ENCODE data around the gene LGALS9C.
A peak's percentile ranks its signal among the peaks of the same experiment; 100 is the strongest.
"Not testable (repeated sequence)": the region's sequence is repeated elsewhere in the genome, so short reads cannot be mapped to it uniquely, and the experiment has no call there.

The LGALS9C gene

DNA sequence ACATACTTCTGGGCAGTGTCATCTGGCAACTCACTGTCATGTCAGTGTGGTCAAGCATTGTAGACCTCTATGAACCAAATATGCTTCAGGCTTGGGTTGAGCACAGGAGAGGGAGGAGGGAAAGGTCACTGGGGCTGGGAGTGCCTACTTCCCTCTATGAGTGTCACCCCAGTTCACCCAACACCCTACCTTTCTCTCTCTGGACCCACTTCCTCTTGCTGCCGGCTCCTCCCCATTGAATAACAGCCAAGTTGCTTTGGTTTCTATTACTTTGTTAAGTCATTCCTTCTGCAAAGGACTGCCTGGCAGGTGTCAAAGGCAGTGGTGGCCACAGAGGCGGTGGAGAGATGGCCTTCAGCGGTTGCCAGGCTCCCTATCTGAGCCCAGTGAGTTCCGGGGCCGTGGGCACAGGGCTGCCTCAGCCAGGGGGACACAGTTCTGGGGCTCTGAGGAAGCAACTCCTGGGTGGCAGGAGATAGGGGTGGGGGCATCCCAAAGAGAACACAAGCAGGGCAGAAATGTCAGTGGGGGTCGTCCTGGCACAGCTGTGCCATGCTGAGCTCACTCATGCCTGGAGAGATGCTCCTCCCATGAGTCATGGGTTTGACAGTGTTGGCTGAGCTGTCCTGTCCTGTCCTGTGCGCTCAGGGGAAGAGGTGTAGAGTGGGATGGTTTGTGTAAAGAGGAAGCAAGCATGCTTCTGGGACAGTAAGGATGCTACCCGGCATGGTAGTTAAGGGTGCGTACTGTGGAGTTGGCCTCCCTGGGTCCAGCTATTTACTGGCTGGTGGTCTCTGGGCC is at the start of gene LGALS9C:
Gene LGALS9C (plus strand): TSS at position 282 of the 801 bp plus-strand sequence. CDS start 66 bp downstream, at position 348.
- not testable (repeated sequence) for DNase-seq

DNA sequence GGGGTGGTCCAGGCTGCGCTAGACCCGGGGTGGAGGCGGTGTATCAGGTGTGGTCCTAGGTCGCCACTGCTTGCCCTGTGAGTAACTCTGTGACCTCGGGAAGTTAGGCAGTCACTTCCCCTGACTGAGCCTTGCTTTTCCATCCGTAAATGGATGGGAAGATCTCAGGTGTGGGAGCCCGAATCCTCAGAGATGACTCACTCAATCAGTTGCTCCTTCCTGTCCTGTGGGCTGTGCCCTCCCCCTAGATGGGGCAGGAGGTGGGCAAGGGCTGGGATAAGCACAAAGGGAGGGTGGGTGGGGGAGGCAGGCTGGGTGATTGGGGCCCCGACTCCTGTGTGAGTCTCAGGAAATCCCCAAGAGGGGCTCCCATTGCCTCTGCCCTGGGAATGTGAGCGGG is 44.4 kb upstream of the LGALS9C start:
- DNase-seq: not testable (repeated sequence)

DNA sequence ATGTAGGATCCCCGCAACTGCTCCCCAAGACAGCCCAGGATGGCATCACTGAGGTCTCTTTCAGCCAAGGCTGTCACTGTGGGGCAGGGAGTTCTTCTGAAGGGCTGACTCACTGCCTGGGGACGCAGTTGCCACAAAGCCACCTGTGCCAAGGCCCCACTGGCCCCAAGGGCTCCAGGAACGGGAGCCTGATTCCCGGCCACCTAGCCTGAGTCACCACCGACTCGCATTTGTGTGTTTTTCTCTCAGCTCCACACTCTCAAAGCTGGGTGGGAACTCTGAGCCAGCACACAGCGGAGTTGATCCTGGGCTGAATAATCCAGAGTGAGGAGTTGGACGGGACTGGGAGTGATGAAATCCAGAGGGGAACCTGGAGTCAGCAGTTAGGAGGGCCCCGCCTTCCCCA is 37.1 kb upstream of the LGALS9C start:
- not testable (repeated sequence) for DNase-seq

DNA sequence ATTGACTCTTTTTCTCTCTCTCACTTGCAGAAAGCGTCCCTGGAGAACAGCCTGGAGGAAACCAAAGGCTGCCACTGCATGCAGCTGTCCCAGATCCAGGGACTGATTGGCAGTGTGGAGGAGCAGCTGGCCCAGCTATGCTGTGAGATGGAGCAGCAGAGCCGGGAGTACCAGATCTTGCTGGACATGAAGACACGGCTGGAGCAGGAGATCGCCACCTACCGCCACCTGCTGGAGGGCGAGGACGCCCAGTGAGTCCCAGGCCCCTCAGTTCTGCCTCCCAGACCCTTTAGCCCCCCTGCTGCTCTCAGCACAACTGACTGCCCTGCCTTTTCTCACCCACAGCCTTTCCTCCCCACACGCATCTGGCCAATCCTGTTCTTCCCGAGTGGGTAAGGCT is 34.5 kb upstream of the LGALS9C start:
- DNase-seq: peak; percentile 11

DNA sequence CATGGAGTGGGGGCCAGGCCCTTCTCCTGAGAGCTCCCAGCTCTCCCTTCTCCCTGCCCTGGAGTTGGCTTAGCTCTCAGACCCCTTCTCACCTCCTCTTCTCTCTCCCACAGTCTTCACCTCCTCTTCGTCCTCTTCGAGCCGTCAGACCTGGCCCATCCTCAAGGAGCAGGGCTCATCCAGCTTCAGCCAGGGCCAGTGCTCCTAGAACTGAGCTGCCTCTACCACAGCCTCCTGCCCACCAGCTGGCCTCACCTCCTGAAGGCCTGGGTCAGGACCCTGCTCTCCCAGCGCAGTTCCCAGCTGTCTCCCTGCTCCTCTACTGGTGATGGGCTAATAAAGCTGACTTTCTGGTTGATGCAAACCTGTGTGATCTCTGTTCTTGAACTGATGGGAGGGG is 34.1 kb upstream of the LGALS9C start:
- not testable (repeated sequence) for DNase-seq

DNA sequence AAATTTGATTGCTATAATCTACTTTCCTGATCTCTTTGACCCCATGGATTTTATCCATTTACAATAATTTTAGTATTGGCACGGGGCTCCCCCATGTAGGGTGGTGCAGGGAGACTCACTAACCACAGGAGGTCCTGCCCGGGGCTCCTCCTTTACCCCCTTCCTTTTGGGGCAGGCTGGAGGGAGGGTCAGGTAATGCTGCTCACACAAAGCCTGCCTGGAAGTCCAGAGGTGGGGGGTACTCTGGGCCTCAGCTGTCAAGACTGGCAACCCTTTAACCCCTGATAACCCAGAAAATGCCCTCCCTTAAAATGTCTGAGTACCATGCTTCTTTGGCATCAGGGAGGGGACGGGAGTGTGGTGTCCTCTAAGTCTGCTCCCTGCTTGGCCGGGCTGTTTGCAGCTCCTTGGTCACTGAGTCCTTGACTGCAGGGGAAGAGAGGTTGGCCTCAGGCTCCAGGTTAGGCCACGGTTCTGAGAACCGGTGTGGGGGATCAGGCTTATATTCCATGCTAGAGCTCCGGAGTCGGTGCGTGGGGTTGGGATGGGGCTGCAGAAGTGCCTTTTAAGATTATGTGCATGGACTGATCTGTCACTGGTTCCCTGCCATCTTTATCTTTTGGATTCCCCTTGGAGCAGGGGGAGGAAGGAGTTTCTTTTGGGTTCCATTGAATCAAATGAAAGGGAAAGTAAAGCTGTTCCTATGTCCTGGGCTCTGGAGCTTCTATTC is 28.9 kb upstream of the LGALS9C start:
- DNase-seq: not testable (repeated sequence)

DNA sequence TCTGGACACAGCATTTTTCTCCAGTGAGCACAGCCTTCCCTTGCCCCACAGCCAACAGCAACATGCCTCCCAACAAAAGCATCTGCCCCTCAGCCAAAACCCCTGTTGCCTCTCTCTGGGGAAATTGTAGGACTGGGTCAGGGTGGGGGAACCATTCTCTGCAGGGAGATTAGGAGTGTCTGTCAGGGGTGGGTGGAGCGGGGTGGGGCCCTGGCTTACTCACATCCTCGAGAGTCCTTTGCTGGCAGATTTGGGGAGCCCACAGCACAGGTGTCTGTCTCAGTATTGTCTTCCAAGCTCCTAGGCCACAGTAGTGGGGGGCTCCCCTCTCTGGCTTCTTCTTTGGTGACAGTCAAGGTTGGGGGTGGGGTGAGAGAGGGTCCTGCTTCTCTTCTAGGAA is 28.3 kb upstream of the LGALS9C start:
- DNase-seq: not testable (repeated sequence)

DNA sequence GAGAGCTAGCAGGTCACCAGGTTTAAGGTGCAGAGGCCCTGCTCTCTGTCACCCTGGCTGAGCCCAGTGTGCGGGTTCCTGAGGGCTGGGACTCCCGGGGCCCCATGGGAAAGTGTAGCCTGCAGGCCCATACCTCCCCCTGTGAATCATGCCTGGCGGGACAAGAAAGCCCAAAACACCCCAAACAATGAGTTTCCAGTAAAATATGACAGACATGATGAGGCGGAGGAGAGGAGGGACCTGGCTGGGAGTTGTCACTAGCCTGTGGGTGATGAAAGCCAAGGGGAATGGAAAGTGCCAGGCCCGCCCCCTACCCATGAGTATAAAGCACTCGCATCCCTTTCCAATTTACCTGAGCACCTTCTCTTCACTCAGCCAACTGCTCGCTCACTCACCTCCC is 26.8 kb upstream of the LGALS9C start:
- DNase-seq: not testable (repeated sequence)

DNA sequence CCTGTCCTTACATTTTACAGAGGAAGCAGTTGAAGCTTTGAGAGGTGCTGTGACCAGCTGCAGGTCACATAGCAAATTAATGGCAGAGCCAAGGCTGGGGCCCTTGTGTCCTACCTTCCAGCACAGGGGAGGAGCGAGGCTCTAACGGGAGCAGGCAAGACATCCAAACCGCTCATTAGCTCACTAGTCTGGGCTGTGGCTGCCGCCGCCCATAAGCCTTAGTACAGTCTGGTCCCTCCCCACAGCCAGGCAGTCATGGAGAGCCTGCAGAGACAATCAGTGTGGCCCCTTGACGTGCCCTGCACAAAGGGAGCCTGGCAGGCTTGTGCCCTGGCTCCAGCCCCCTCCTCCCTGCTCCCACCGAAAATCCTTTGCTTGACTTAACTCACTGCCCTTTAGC is 25.6 kb upstream of the LGALS9C start:
- not testable (repeated sequence) for DNase-seq

DNA sequence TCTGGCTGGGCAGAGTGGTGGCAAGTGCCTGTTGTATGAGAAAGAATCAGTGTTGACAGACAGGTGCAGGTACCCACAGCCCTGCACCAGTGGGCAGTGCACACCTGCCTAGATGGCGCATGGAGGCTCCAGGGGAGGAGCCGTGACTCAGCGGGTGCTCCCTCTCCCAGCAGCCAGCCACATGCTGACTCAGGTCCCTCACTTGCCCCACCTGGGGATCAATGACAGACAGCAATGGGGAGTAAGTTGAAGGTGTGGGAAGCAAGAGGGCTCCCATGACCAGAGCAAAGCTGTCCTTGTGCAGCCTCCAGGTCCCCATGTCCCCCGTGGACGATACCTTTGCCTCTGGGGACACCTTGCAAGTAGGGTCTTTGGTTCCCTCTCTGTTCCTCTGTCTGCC is 24.6 kb upstream of the LGALS9C start:
- DNase-seq: not testable (repeated sequence)

DNA sequence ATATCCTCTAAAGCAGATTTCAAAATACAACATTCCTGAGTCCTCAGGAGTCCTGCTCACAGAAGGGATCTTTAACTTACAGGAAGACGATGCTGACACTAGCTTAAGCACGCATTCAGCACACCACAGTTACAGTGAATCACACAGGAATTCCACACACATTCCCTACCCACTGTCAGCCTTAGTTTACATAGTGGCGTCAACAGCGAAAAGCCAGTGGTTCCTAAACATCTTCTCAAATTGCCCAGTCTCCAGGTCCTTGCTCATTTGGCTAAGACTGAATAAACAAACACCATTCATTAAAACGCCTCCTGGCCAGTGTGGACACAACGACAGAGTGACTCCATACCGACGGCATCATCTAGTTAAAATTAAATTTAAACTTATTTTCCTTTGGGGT is 17.6 kb upstream of the LGALS9C start:
- DNase-seq: not testable (repeated sequence)

DNA sequence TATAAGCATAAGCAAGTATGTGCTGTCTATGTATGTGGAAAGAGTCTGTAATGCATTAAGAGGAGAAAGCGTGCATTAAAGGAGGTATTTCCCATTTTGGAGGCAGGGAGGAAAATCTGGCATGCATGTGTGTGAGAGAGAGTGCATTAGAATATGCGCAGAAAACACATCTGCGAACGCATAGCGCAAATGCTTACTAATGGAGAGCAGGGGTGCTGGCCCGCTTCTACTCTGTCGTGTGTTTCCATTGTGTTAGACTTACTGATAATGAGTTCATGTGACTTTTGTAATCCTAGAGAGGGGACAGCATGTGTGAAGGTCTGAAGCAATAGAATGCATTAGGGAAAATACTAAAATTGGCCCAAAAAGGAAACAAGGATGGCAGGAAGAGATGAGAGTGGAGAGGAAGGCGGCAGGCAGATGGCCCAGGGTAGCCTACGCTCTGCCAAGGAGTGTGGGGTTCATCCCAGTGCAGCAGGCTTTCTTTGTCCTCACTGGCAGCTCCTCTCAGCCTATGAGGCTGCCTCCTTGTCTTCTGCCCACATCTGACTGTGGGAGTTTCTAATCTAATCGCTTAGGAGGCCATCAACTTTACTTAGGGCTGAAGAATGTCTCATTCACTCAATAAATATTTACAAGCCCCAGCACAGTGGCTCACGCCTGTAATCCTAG is 12.6 kb upstream of the LGALS9C start:
- not testable (repeated sequence) for DNase-seq

DNA sequence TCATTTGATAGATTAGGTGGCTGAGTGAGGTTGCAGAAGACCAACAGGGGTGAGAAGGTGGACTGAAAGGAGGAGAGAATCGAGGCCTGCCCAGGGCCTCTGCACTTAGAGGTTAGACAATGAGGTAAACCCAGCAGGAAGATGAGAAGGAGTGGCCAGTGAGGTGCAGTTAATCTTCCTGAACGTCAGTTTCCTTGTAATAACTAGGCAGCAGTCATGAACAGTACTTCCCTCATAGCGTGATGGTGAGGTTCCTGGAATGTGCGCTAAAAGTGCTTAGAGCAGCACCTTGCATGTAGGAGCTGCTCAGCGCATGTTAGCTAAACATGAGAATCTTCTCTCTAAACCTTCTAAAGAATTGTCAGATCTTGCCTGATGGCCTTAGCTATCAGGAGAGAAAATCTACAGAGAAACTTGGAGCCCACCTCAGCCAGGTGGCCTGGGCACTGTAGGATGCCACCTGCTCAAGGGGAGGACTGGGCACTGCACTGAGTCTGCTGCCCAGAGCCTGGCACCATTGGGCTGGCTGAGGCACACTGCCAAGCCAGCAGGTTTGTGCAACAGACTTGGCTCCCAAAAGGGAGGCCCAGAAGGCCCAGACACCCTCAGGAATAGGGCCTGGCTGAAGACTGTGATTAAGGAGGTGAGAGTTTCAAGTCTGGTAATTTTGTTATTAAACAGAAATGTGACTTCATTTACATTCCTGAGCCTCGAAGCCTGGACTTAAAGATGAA is 10.2 kb upstream of the LGALS9C start:
- not testable (repeated sequence) for DNase-seq

DNA sequence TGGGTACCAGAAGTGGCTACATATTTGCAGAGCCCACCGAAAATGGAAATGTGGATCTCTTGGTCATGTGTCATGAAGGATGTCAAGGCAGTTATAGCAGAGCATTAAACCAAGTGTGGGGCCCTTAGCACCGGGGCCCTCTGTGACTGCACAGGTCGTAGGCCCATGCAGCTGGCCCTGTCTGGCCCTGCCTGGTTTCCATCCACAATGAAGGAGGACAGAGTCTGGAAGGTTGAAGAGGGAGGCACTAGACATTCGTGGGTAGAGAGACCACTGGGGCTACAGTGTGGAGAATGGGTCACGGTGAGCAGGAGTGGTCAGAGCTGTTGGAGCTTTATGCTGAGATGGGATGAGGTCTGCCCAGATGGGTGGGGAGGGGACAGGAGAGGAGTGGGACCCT is 9.6 kb upstream of the LGALS9C start:
- DNase-seq: not testable (repeated sequence)

DNA sequence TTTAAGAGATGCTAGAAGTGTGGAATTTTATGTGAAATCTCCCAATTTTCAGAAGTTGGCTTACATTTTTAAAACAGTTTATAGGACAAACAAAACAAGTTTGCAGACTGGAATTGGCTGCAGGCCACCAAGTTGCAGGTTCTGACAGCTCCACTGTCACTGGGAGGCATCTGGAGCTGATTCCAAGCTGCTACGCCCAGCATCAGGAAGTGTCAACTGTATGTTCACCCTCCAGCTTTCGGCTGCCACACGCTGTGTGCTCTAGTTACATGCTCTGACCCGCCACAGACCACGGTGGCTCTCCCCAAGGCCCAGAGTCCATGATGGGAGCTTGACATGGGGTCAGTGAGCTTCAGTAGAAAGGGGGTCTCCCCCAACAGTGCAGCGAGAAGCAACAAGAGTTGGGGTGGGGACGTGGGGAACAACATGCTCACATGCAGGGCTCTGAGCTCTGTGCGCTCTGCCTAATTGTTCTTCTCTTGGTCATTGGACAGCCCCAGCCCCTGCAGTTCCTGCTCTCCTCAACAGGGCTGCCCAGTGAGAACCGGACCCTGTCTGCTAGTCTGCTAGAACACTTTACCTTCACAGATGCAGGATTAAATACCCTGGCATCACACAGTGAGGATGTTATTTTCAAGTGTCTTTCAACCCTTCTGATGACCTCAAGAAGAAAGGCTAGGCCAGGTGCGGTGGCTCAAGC is 8.0 kb upstream of the LGALS9C start:
- DNase-seq: not testable (repeated sequence)

DNA sequence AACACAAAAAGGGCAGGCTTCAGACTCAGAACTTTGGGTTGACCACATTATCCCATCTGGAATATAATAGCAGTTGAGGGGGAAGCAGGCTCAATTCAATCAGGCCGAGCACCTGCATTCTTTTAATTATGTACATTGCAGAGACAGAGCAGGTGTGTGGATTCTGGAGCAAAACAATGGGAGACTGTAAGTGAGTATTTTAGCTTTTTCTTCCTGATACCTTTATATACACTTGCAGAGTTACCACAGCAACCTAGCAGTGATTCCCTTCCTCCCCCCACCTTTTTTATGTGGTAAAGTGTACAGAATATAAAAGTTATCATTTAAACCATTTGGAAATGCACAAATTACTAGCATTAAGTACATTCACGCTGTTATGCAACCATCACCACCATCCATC is 6.8 kb upstream of the LGALS9C start:
- not testable (repeated sequence) for DNase-seq

DNA sequence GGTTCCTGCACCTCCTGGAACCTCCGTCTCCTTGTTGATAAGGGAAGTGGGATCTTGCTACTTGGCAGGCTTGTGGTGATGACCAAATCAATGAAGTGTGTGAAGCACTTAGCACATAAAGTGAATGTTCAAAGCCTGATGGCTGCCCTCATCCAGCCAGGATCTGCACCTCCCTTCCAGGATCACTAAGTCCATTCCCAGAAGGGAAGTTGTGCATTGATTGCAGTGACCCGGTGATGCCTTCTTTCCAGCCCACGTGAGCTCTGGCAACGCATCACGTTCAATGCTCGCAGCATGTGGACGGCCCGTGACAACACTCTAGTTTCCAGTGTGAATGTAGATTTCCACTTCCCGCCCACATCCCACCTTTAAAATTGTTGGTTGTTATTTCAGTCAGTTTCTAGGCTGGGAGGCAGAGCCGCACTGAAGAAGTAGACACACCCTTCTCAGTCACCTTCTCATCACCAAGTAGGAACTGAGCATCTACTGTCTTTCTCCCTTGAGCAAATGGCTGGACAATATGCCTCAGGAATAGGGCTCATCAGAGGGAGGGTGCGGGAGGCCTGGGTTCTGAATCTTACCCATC is 6.2 kb upstream of the LGALS9C start:
- DNase-seq: not testable (repeated sequence)

DNA sequence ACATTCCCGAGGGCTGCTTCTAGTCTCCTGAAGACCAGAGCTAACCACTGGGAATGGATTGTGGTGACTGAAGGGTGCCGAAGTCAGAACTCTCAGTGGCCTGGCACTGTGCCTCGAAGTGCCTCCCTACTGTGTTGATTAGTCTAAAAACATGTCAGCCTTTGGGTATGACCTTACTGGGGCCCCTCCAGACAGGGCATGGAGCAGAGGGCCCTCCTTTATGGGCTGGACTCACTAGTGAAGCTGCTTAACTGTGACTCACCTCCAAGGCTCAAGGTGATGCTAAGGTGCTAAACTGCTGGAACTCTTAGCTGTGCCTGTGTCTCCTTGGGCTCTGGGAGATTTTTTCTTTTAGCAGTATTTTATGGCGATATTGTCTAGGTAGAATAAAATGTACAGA is 2.6 kb upstream of the LGALS9C start:
- not testable (repeated sequence) for DNase-seq

DNA sequence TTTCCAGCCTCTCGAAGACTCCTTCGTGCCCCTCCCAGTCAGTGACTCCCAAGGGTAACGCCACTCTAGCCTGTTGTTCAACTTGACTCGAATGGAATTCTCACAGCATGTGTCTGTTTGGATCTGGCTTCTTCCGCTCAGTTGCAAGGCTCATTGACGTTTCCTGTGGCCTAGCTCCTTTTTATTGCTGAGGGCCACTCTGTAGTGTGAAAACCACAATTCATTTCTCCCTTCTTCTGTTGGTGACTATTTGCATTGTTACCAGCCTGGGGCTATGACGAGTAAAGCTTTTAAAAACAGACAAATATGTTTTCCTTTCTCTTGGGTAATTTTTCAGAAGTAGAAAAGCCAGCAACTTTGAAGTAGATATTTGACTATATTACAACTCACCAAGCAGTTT is 1.8 kb upstream of the LGALS9C start:
- not testable (repeated sequence) for DNase-seq

DNA sequence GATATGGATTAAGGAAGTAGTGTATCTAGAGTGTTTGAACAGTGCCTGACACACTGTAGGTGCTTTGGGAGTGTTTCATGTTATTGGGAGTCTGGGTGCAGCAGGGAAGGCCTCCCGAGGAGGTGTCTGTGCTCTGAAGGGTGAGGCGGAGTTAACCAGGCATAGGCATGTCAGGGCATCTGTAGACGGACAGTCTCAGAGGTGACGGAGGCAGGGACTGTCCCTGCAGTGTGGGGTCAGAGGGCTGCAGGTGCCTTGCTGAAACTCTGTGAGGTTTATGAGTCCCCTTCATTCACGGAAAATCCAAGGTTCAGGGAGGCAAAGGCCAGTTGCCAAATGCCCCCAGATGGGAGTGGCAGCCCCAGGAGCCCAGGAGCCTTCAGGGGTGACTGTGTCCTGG is 778 bp downstream of the LGALS9C start:
- DNase-seq: not testable (repeated sequence)

DNA sequence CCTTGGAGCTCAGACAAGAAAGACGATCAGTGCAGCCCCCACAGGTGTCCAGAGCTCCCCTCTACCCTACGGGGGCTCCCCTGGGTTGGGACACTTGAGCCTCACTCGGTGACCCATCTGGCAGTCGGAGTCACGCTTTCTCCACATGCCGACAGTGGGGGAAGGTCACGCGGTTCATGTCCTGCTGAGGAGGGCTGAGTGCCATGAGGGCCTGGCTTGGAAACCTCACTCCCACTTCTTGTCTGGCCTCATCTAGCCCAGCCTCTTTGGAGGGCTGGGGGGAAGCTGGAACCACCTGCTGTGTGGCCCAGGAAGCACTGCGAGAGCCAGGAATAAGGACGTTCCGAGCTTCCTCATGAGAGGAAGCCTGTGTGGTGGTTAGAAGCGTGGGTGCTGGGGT is 1.8 kb downstream of the LGALS9C start:
- not testable (repeated sequence) for DNase-seq

Data from stimulated activated CD4-positive, alpha-beta T cell treated with anti-CD3 and anti-CD28 coated beads, Interleukin-1b, Interleukin-23, amount 100 ng/mL, for 48 hours (primary cell).